Measurements from ENCODE around the gene ROR2. TPM values are rescaled to one million over a fixed set of nuclear protein-coding genes. Genes with fewer than 3 reads are reported as not detected.

ROR2 gene
- polyA plus RNA-seq, 3 donors, result not detected

GRCh38 chr9:91885746-91886413 lies 64.1 kb downstream of the ROR2 start:
- intact Hi-C loops (cut with micrococcal nuclease), result no loop called here
- Histone ChIP-seq H3K4me3 (replicated peaks in 1 of 3; ENCODE audit: low read depth in 2 of 3, low read length in 3 of 3) (no peak overlapping the region), H3K9me3 (replicated peaks in 1 of 2; ENCODE audit: control insufficient read depth in 1 of 2, insufficient read depth in 1 of 2, low read length in 2 of 2) (no peaks in the 10 kb centered on the region), H3K4me2 (replicated peaks; ENCODE audit: extremely low read depth, low read length, poor library complexity, severe bottlenecking) (no peak overlapping the region), H4K20me1 (ENCODE audit: insufficient read depth, low read length) (no peaks in the 10 kb centered on the region), H3K4me1 (ENCODE audit: control insufficient read depth in 1 of 2, insufficient read depth in 2 of 2, low read length in 2 of 2) (no peaks in the 10 kb centered on the region), H2AFZ (ENCODE audit: insufficient read depth, low read depth, low read length, poor library complexity, severe bottlenecking) (no peak overlapping the region), H3K36me3 (replicated peaks in 1 of 2; ENCODE audit: control insufficient read depth in 1 of 2, insufficient read depth in 2 of 2, low read length in 2 of 2) (no peaks in the 10 kb centered on the region), H3K27ac (ENCODE audit: low read depth in 1 of 2, low read length in 2 of 2) (no peak overlapping the region), H3K27me3 (ENCODE audit: control insufficient read depth in 2 of 2, insufficient read depth in 2 of 2, low read length in 2 of 2) (peaks cover 0 to 5% of the 10 kb centered on the region in 2 donors), H3K9ac (ENCODE audit: insufficient read depth, low read length, poor library complexity, severe bottlenecking) (no peak overlapping the region), H3K79me2 (ENCODE audit: insufficient read depth, low read length) (no peaks in the 10 kb centered on the region)
- DNase-seq, result no peak
- peaks cover 0 to 4% (median 0%) of the 10 kb centered on the region in 7 donors for H3K9me3 Mint-ChIP-seq
- 51% methylated on average over 15 of the region's 22 CpGs for WGBS (ENCODE audit: insufficient coverage)
- no peak for TF ChIP-seq CTCF (IDR thresholded peaks at IDR 0.05)
- H3K27me3 Mint-ChIP-seq (ENCODE audit: low read depth in 3 of 3), result peaks cover 12 to 28% (median 18%) of the 10 kb centered on the region in 3 donors
- no peak overlapping the region for H3K4me3 Mint-ChIP-seq
- no peaks in the 10 kb centered on the region for H3K36me3 Mint-ChIP-seq
- peak overlapping the region in 1 of 7 donors; percentile 33 for H3K27ac Mint-ChIP-seq
- H3K4me1 Mint-ChIP-seq, result peaks cover 3% of the 10 kb centered on the region

- Histone ChIP-seq H3K79me2 (ENCODE audit: insufficient read depth, low read length) (no peaks in the 10 kb centered on the region), H3K36me3 (replicated peaks in 1 of 2; ENCODE audit: control insufficient read depth in 1 of 2, insufficient read depth in 2 of 2, low read length in 2 of 2) (no peaks in the 10 kb centered on the region), H3K9ac (ENCODE audit: insufficient read depth, low read length, poor library complexity, severe bottlenecking) (no peak overlapping the region), H3K4me2 (replicated peaks; ENCODE audit: extremely low read depth, low read length, poor library complexity, severe bottlenecking) (no peak overlapping the region), H3K4me3 (replicated peaks in 1 of 3; ENCODE audit: low read depth in 2 of 3, low read length in 3 of 3) (no peak overlapping the region), H3K4me1 (ENCODE audit: control insufficient read depth in 1 of 2, insufficient read depth in 2 of 2, low read length in 2 of 2) (no peaks in the 10 kb centered on the region), H3K27me3 (ENCODE audit: control insufficient read depth in 2 of 2, insufficient read depth in 2 of 2, low read length in 2 of 2) (peaks cover 0 to 5% of the 10 kb centered on the region in 2 donors), H4K20me1 (ENCODE audit: insufficient read depth, low read length) (no peaks in the 10 kb centered on the region), H2AFZ (ENCODE audit: insufficient read depth, low read depth, low read length, poor library complexity, severe bottlenecking) (no peak overlapping the region), H3K9me3 (replicated peaks in 1 of 2; ENCODE audit: control insufficient read depth in 1 of 2, insufficient read depth in 1 of 2, low read length in 2 of 2) (no peaks in the 10 kb centered on the region), H3K27ac (ENCODE audit: low read depth in 1 of 2, low read length in 2 of 2) (no peak overlapping the region)
- intact Hi-C loops (cut with micrococcal nuclease), result no loop called here
- Mint-ChIP-seq H3K36me3 (no peaks in the 10 kb centered on the region), H3K9me3 (peaks cover 0 to 4% (median 0%) of the 10 kb centered on the region in 7 donors), H3K4me3 (no peak overlapping the region), H3K27ac (peak overlapping the region in 1 of 7 donors; percentile 55), H3K27me3 (ENCODE audit: low read depth in 3 of 3) (peaks cover 12 to 28% (median 18%) of the 10 kb centered on the region in 3 donors), H3K4me1 (peaks cover 3% of the 10 kb centered on the region)
- no peak for TF ChIP-seq CTCF (IDR thresholded peaks at IDR 0.05)
- no peak for DNase-seq
- WGBS (ENCODE audit: insufficient coverage), result 94% methylated on average over 5 of the region's 12 CpGs
Measured at GRCh38 chr9:91884696-91885687, 65.0 kb downstream of the ROR2 start.
